Measurements from ENCODE around the gene PRKCSH. TPM values are rescaled to one million over a fixed set of nuclear protein-coding genes. Genes with fewer than 3 reads are reported as not detected.
A peak's percentile ranks its signal among the peaks of the same experiment; 100 is the strongest.

The PRKCSH gene
- total RNA-seq, 1 donor from 2014 or later = 285 TPM

DNA sequence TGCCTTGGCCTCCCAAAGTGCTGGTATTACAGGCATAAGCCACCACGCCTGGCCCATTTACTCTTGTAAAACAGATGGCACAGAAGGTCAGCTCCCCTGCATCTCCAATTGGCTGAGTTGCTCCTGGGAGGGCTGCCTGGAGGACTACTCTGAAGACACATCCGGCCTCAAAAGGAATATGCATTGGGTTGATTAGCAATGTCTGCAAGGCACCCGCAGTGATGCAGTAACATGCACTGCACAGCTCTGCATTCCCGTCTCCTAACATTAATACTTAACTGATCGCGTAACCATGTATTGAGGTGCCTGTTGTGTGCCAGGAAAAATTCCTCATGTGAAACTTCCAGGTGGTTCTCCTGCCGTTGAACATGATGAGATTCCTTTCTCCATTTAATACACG lies 40.4 kb downstream of the PRKCSH start:
- Histone ChIP-seq H3K27me3 (ENCODE audit: low read depth) (peaks cover 17% of the 10 kb centered on the region), H3K4me3 (no peak overlapping the region), H3K4me1 (peaks cover 17% of the 10 kb centered on the region), H3K36me3 (no peaks in the 10 kb centered on the region), H3K9me3 (no peaks in the 10 kb centered on the region), H3K27ac (no peak overlapping the region)
- ATAC-seq (no peak), DNase-seq (no peak)
- intact Hi-C loops (cut with DNase I) = no loop called here
- TF ChIP-seq, protein P1, sequence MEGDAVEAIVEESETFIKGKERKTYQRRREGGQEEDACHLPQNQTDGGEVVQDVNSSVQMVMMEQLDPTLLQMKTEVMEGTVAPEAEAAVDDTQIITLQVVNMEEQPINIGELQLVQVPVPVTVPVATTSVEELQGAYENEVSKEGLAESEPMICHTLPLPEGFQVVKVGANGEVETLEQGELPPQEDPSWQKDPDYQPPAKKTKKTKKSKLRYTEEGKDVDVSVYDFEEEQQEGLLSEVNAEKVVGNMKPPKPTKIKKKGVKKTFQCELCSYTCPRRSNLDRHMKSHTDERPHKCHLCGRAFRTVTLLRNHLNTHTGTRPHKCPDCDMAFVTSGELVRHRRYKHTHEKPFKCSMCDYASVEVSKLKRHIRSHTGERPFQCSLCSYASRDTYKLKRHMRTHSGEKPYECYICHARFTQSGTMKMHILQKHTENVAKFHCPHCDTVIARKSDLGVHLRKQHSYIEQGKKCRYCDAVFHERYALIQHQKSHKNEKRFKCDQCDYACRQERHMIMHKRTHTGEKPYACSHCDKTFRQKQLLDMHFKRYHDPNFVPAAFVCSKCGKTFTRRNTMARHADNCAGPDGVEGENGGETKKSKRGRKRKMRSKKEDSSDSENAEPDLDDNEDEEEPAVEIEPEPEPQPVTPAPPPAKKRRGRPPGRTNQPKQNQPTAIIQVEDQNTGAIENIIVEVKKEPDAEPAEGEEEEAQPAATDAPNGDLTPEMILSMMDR (IDR thresholded peaks at IDR 0.05) = no peak

DNA sequence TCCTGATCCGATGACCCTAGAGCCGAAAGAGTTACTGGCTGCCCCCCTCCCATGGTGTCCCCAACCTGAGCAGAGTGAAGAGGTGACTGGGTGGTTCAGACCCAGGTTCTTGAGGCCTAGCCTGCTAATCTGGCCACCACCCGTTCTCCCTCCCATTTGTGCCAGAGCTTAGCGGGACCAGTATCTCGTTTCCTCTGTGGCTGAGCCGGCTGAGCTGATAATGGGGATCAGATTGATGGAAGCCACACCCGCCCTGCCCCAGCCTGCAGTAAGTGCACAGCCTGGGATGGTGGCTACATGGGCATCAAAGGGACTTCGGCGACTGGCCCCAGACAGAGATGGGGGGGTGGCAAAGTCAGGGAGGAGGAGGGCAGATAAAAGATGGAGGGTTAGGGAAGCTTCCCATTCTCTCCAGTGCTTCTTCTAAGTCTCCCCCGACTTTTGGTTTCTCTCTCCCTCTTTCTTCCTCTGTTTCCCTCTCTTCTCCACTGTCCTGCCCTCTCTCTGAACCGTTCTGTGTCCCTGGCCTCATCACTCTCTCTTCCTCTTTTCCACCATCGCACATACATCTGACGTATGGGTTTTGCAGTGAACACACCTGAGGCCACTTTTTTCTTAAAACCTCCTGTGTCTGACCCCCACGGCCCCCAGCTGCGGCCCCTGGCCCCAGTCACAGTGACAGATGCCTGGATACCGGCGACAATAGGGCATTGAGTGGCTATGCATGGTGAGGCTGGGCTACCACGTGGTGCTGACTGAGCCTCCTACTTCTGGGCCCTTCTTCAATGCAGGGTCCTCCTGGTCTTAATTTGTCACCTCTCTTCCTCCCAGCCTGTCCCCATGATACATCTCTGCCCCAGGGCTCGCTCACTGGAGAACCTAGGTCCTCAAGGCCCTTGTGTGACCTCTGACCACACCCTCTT lies 43.0 kb downstream of the PRKCSH start:
- no peaks in the 10 kb centered on the region for H3K9me3 ChIP-seq
- H3K36me3 ChIP-seq = no peaks in the 10 kb centered on the region
- intact Hi-C loops (cut with DNase I) = no loop called here
- TF ChIP-seq, protein P1 (IDR thresholded peaks at IDR 0.05) = no peak
- ATAC-seq = no peak
- DNase-seq = no peak
- peaks cover 42% of the 10 kb centered on the region for H3K4me1 ChIP-seq
- H3K27me3 ChIP-seq (ENCODE audit: low read depth) = peaks cover 41% of the 10 kb centered on the region
- no peak overlapping the region for H3K4me3 ChIP-seq
- H3K27ac ChIP-seq = no peak overlapping the region

DNA sequence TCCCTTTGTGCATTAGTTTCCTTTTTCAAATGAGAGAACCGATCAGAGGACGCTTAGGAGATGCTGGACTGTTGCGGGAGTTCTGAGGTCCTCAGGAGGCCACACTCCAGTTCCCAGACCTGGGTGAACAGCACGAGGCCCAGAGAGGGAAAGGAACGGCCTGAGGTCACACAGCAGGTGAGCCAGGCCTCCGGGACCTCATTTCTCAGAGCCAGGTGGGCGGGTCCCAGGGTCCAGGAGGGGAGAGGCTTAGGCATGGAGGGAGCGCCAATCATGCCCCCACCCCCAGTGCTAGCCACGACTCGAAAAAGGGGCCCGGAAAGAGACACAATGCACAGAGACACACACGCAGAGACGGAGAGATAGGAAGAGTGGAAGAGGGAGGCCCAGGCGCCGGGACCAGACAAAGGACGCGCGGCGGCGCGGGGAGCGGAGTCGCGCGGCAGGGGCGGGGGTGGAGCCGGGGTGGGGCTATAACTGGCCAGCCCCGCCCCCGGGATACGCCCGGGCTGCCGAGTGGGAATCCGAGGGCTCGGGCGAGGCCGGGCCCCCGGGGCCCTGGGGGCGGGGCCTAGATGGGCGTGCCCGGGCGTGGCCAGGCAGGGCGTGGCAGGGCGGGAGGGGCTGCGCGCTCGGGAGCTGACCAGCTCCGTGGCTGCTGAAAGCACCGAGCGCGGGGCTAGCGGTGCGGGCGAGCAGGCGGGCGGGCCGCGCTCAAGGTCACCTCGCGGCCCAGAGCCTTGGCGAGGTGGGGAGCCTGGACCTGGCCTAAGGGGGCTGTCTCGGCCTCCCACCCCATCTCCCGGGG lies 43.9 kb downstream of the PRKCSH start:
- H3K4me3 ChIP-seq = peak overlapping the region; percentile 19
- intact Hi-C loops (cut with DNase I) = no loop called here
- H3K27ac ChIP-seq = no peak overlapping the region
- H3K36me3 ChIP-seq = peaks cover 6% of the 10 kb centered on the region
- H3K27me3 ChIP-seq (ENCODE audit: low read depth) = peaks cover 47% of the 10 kb centered on the region
- no peaks in the 10 kb centered on the region for H3K9me3 ChIP-seq
- DNase-seq (no peak), ATAC-seq (peak in 1 of 2 donors; percentile 21)
- TF ChIP-seq, protein P1 (IDR thresholded peaks at IDR 0.05) = no peak
- H3K4me1 ChIP-seq = peaks cover 42% of the 10 kb centered on the region

DNA sequence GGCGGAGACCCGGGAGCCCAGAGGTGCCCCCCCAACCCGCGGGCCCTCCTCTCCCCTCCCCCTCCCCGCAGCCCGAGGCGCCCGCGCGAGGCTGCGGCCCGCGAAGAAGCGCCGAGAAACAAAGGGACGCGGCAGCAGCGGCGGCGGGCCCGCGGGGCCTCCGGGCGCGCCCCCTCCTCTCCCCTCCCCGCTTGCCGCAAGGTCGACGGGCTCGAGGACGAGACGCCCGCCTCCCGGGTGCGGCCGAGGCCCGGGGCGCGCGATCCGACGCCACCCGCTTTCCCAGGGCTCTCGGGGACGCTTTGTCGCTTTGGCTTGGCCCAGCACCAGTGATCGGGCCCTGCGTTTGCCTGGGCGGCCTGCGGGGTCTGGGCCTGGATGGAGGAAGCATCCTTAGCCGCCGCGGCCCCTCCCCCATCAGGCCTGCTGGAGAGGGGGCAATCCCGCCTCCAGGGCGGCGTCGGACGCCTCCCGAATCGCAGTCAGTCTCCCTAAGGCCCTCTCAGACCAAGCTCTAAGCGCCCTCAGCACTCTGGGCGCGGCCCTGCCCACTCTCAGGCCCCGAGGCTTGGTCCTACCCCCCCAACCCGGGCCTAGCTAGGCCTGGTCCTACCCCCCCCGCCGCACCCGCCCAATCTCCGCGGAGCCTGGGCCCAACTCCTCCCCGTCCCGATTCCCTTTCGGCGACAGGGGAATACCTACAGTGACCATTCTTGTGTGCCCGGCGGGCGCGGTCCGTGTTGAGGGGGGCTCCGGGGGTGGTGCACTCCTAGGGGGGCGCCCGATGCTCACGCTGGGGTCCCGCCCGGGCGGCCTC lies 44.7 kb downstream of the PRKCSH start:
- Histone ChIP-seq H3K4me1 (peaks cover 42% of the 10 kb centered on the region), H3K36me3 (peaks cover 6% of the 10 kb centered on the region), H3K9me3 (no peaks in the 10 kb centered on the region), H3K4me3 (peak overlapping the region; percentile 19), H3K27me3 (ENCODE audit: low read depth) (peaks cover 47% of the 10 kb centered on the region), H3K27ac (no peak overlapping the region)
- TF ChIP-seq, protein P1 (IDR thresholded peaks at IDR 0.05) = no peak
- intact Hi-C loops (cut with DNase I) = no loop called here
- ATAC-seq (no peak), DNase-seq (no peak)
